MM.1S (cell line): Measurements from ENCODE around the gene BLID.

ENCODE experiments used
- CTCF ChIP-seq: fragments of 300-600 bp; sonication (generic); IDR thresholded peaks from 2 replicates; pipeline ENCODE4 v1.5.1; 2016; ENCODE audit warnings: antibody characterized with exemption, low read length, mixed read lengths
- EZH2 ChIP-seq: fragments of 300-600 bp; sonication (generic); optimal IDR thresholded peaks from 2 replicates; pipeline ENCODE3; 2017; ENCODE audit warnings: low read depth, mild to moderate bottlenecking, antibody characterized with exemption, low read length, mixed read lengths
- EZH2phosphoT487 ChIP-seq: fragments of 300-600 bp; sonication (generic); IDR thresholded peaks from 2 replicates; pipeline ENCODE4 v1.6.1; 2018; ENCODE audit warnings: antibody characterized with exemption, low read length

DNA sequence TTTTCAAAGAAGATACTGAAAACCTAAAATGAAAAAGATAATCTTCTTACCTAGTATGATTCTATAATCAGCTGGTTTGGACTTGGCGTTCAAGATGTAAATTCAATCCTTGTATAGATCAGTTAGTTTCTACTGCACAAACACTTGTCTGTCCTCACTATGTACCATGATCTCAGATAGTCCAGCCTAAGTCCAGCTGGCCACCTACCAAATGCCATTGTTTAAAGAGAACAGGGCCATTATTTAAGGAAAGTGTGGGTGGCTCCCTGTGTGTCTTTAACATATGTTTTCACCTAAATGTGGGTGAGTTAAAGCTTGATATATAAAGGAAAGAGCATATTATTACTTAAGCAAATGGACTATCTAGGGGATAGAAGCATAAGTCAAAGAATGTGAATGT, 38.6 kb downstream of the BLID start:
- TF ChIP-seq CTCF (no peak), EZH2phosphoT487 (no peak), EZH2 (no peak)
